Sigmoid colon (tissue), 7 donors: Measurements from ENCODE around the gene TRPM1. TPM values are rescaled to one million over a fixed set of nuclear protein-coding genes. Genes with fewer than 3 reads are reported as not detected.

ENCODE experiments used
- DNase-seq: peaks from one replicate; pipeline ENCODE4 v3.0.0-alpha.2; 2019
- H3K27ac ChIP-seq, 4 donors: fragments of 200-600 bp; sonication (generic); one replicate each; pipeline ENCODE4 v1.5.1; 2016 to 2019; ENCODE audit warnings: mild to moderate bottlenecking in 1 of 4
- H3K27me3 ChIP-seq, 3 donors: fragments of 200-600 bp; sonication (generic); one replicate each; pipeline ENCODE4 v1.5.1; 2019; ENCODE audit warnings: mild to moderate bottlenecking in 1 of 3
- H3K36me3 ChIP-seq, 4 donors: fragments of 200-600 bp; sonication (generic); one replicate each; pipeline ENCODE4 v1.5.1; 2016 to 2019
- H3K4me1 ChIP-seq, 4 donors: fragments of 200-600 bp; sonication (generic); one replicate each; pipeline ENCODE4 v1.5.1; 2017 to 2019
- H3K4me3 ChIP-seq, 4 donors: fragments of 200-600 bp; sonication (generic); one replicate each; pipeline ENCODE4 v1.5.1; 2017 to 2019; ENCODE audit warnings: mild to moderate bottlenecking in 2 of 4, moderate library complexity in 1 of 4
- H3K9me3 ChIP-seq, 4 donors: fragments of 200-600 bp in 3 of 4; sonication (generic) in 3 of 4; one replicate each; pipeline versions ENCODE4 v1.5.1 to v1.6.1; 2013 to 2019
- EP300 ChIP-seq, 4 donors: sonication (generic); formaldehyde crosslinking; IDR thresholded peaks; one replicate each; pipeline ENCODE4 v1.6.1; 2017; ENCODE audit warnings: antibody characterized with exemption in 4 of 4
- POLR2A ChIP-seq, 2 donors: fragments of 450-650 bp; IDR thresholded peaks; one replicate each; pipeline ENCODE4 v1.6.1; 2016; ENCODE audit warnings: antibody characterized with exemption in 2 of 2, mild to moderate bottlenecking in 2 of 2, moderate library complexity in 2 of 2
- POLR2AphosphoS5 ChIP-seq, 4 donors: sonication (generic); formaldehyde crosslinking; IDR thresholded peaks; one replicate each; pipeline ENCODE4 v1.6.1; 2017; ENCODE audit warnings: antibody characterized with exemption in 4 of 4
- WGBS, 2 donors: extraction: QIAGEN DNeasy Blood & Tissue Kit; methylation state at CpG; one replicate each; pipeline ENCODE4 v1.1.7; 2013; 5-methylcytosine and 5-hydroxymethylcytosine counted together
- intact Hi-C: fragments of 100-400 bp; cut with DNase I; formaldehyde crosslinking; loops from one replicate; pipeline ENCODE4 v1.15.1; 2023
- polyA plus RNA-seq, 3 donors: library from polyadenylated mRNA; stranded (reverse); fragments of 200-250 nt; gene quantifications; one replicate each; pipeline ENCODE4 v1.2.3, GENCODE V29; 2013
- total RNA-seq, 4 donors: library from RNA; depleted of rRNA; stranded (reverse); fragments of >200 nt; gene quantifications; one replicate each; pipeline ENCODE4 v1.1.0, GENCODE V29; 2016
- TF ChIP-seq, protein P1 (sequence below), 4 experiments: fragments of 450-650 bp in 3 of 4; fragments of 200-600 bp in 1 of 4; IDR thresholded peaks; one replicate each; pipeline ENCODE4 v1.5.1; 2016 to 2019; ENCODE audit warnings: antibody characterized with exemption in 4 of 4, mild to moderate bottlenecking in 3 of 4, moderate library complexity in 2 of 4
- donor health status: healthy with polysubstance abuse.
- donor health status: Bipolar disorder and iron deficiency.
- donor health status: healthy.

Gene TRPM1
- total and polyA plus RNA-seq, 7 donors, result 0.12 TPM; not detected in 6

DNA sequence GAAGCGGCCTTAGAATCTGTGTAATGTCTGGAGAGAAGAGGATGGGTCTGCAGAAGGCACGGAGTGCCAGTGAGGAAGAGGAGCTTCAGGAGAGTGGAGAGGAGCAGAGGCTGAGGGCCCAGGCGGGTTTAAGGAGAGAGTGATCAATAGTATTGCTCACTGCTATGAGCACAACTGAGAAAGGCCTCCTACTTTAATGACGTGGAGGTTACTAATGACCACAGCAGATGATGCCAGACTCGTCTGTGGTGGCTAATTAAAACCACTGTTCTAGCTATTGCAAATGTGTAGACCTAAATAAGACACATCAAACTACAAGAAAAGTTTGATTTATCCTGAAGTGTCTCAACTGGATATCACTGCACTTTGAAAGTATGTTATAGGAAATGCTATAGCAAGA, 143.3 kb downstream of the TRPM1 start:
- Histone ChIP-seq H3K9me3 (no peaks in the 10 kb centered on the region), H3K4me3 (no peak overlapping the region), H3K4me1 (no peaks in the 10 kb centered on the region), H3K27ac (no peak overlapping the region), H3K36me3 (peaks cover 22 to 85% (median 33%) of the 10 kb centered on the region in 4 donors), H3K27me3 (no peaks in the 10 kb centered on the region)
- DNase-seq, result no peak
- WGBS, 2 donors, result 94% methylated on average over 5 of the region's 5 CpGs
- TF ChIP-seq POLR2AphosphoS5 (IDR thresholded peaks at IDR 0.05) (no peak), EP300 (IDR thresholded peaks at IDR 0.05) (no peak), POLR2A (IDR thresholded peaks at IDR 0.05) (no peak)
- TF ChIP-seq, protein P1, sequence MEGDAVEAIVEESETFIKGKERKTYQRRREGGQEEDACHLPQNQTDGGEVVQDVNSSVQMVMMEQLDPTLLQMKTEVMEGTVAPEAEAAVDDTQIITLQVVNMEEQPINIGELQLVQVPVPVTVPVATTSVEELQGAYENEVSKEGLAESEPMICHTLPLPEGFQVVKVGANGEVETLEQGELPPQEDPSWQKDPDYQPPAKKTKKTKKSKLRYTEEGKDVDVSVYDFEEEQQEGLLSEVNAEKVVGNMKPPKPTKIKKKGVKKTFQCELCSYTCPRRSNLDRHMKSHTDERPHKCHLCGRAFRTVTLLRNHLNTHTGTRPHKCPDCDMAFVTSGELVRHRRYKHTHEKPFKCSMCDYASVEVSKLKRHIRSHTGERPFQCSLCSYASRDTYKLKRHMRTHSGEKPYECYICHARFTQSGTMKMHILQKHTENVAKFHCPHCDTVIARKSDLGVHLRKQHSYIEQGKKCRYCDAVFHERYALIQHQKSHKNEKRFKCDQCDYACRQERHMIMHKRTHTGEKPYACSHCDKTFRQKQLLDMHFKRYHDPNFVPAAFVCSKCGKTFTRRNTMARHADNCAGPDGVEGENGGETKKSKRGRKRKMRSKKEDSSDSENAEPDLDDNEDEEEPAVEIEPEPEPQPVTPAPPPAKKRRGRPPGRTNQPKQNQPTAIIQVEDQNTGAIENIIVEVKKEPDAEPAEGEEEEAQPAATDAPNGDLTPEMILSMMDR (IDR thresholded peaks at IDR 0.05), result no peak
- intact Hi-C loops, result no loop called here

DNA sequence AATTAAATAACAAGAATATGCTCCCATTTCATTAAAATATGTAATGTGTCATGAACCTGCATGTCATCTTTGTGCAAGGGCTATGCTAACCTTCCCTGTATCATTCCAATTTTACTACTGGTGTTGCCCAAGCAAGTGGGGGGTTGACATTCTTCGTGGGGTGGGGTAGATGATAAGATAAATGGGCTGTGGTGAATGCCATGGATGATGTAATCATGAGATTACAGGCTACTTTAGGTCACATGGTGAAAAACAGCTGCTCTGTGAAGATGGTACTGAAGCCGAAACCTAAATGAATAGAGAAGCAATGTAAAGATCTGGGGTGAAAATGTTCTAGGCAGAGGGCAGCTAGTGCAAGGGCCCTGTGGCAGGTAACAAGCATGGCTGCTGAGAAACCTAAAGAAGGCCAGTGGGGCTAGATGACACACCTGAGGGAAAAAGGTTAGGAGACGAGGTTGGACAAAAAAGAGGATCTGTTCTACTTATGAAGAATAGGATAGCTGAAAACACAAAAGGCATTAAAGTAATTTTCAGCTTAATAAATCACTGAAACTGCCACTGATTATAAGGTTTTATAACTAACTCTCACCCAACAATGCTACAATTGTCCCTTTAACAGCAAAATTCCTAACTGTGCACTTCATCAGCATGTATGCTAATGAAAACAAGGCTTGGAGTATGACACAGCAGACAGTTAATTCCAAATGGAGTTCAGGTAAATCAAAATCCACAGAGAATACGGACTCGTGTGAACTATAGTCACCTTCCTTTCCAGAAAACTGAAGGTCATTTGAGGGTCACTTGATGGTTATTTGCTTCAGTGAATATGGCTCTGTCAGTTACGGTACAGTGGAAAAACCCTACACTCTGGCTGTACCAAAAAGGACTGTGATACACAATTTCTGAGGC, 145.1 kb downstream of the TRPM1 start:
- DNase-seq, result no peak
- Histone ChIP-seq H3K36me3 (peaks cover 39 to 97% (median 50%) of the 10 kb centered on the region in 4 donors), H3K4me1 (no peaks in the 10 kb centered on the region), H3K9me3 (no peaks in the 10 kb centered on the region), H3K4me3 (no peak overlapping the region), H3K27me3 (no peaks in the 10 kb centered on the region), H3K27ac (no peak overlapping the region)
- WGBS, 2 donors, result 87 to 90% methylated on average over 6 of the region's 6 CpGs
- TF ChIP-seq POLR2A (IDR thresholded peaks at IDR 0.05), result no peak
- TF ChIP-seq, protein P1 (IDR thresholded peaks at IDR 0.05), result no peak
- no peak for TF ChIP-seq POLR2AphosphoS5 (IDR thresholded peaks at IDR 0.05)
- no peak for TF ChIP-seq EP300 (IDR thresholded peaks at IDR 0.05)
- intact Hi-C loops, result no loop called here

DNA sequence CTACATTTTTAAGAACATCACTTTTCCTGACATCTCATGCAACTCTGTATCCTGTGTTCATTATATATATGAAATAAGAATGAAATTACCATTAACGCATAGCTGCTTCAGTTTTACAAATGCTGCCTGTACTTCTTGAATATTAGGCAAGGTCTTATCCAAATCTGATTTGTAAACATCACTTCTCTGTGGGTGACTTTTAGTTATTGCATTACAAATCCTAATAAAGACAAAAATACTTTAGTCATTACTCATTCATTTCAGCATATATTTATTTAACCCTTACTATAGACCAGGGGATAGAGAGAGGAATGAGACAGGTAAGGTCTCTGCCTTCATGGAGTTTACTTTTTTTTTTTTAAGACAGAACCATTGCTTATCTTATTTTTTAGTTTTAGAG, 146.9 kb downstream of the TRPM1 start:
- no peak overlapping the region for H3K27ac ChIP-seq
- H3K4me1 ChIP-seq, result no peaks in the 10 kb centered on the region
- H3K4me3 ChIP-seq, result no peak overlapping the region
- no peak for DNase-seq
- WGBS, 2 donors, result 97 to 98% methylated on average over 1 of the region's 1 CpG
- H3K27me3 ChIP-seq, result no peaks in the 10 kb centered on the region
- no peak for TF ChIP-seq POLR2A (IDR thresholded peaks at IDR 0.05)
- TF ChIP-seq EP300 (IDR thresholded peaks at IDR 0.05), result no peak
- no peak for TF ChIP-seq POLR2AphosphoS5 (IDR thresholded peaks at IDR 0.05)
- TF ChIP-seq, protein P1 (IDR thresholded peaks at IDR 0.05), result no peak
- no peaks in the 10 kb centered on the region for H3K9me3 ChIP-seq
- H3K36me3 ChIP-seq, result peaks cover 45 to 100% (median 63%) of the 10 kb centered on the region in 4 donors
- intact Hi-C loops, result no loop called here

DNA sequence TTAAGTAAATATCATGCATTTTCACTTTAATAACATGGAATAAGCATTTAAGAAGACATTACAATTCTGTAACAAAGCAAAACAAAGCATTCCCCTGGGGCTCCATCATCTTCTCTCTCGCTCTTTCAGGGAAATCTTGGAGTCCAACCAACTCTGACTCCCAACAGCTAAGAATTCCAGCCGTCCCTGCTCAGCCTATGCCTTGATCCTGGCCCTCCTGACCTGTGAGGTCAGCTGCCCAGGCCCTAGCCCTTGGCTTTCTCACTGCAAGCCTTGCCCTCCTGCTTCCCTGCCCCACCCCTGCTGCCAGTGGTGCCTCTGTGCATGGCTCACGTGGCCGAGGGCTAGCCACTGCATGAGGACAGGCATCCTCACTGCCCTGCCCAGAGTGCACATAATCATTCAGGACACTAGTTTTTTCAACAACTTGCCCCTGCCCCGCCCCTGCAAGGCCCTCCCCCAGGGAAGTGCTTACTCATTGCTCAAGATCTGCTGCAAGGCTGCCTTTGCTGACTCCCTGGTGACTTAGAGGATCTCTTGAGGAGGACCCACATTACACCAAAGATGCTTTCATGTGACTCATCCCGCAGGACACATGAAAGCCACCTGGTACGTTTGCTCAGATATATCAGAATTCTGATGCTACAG, 147.7 kb downstream of the TRPM1 start:
- peaks cover 45 to 100% (median 62%) of the 10 kb centered on the region in 4 donors for H3K36me3 ChIP-seq
- no peaks in the 10 kb centered on the region for H3K4me1 ChIP-seq
- intact Hi-C loops, result no loop called here
- no peak overlapping the region for H3K4me3 ChIP-seq
- WGBS, 2 donors, result 85 to 86% methylated on average over 7 of the region's 7 CpGs
- no peak for DNase-seq
- TF ChIP-seq EP300 (IDR thresholded peaks at IDR 0.05) (no peak), POLR2A (IDR thresholded peaks at IDR 0.05) (no peak), POLR2AphosphoS5 (IDR thresholded peaks at IDR 0.05) (no peak)
- TF ChIP-seq, protein P1 (IDR thresholded peaks at IDR 0.05), result no peak
- H3K27me3 ChIP-seq, result no peaks in the 10 kb centered on the region
- H3K27ac ChIP-seq, result no peak overlapping the region
- H3K9me3 ChIP-seq, result no peaks in the 10 kb centered on the region
